Activated CD4-positive, alpha-beta T cell treated with anti-CD3 and anti-CD28 coated beads, Interleukin-2, amount 10 ng/mL, durations not matched to agents 24 days and 14 days (primary cell): Measurements from ENCODE around the gene EAPP. TPM values are rescaled to one million over a fixed set of nuclear protein-coding genes. Genes with fewer than 3 reads are reported as not detected.
"Not testable (repeated sequence)": the region's sequence is repeated elsewhere in the genome, so short reads cannot be mapped to it uniquely, and the experiment has no call there.

Source experiments
- DNase-seq: peaks from one replicate; pipeline ENCODE4 v3.0.0; 2022
- H3K27ac Mint-ChIP-seq: one replicate; pipeline ENCODE4 v1.8.0; 2022; ENCODE audit warnings: mild to moderate bottlenecking, mixed read lengths
- H3K27me3 Mint-ChIP-seq: one replicate; pipeline ENCODE4 v1.8.0; 2022; ENCODE audit warnings: mixed read lengths
- H3K36me3 Mint-ChIP-seq: one replicate; pipeline ENCODE4 v1.8.0; 2022; ENCODE audit warnings: low read depth, mild to moderate bottlenecking, mixed read lengths
- H3K4me1 Mint-ChIP-seq: one replicate; pipeline ENCODE4 v1.8.0; 2021; ENCODE audit warnings: mixed read lengths
- H3K4me3 Mint-ChIP-seq: one replicate; pipeline ENCODE4 v1.8.0; 2022; ENCODE audit warnings: mild to moderate bottlenecking, moderate library complexity, mixed read lengths
- H3K9me3 Mint-ChIP-seq: one replicate; pipeline ENCODE4 v1.8.0; 2021; ENCODE audit warnings: mixed read lengths
- intact Hi-C: fragments of 100-400 bp; cut with micrococcal nuclease; formaldehyde crosslinking; loops from one replicate; pipeline ENCODE4 v1.15.1; 2023
- total RNA-seq: library from RNA; stranded (reverse); gene quantifications from 2 replicates; pipeline ENCODE4 v1.2.3, GENCODE V29; 2022

The EAPP gene
- total RNA-seq, 1 donor from 2014 or later: 33.7 TPM

- H3K4me3 Mint-ChIP-seq, H3K27me3 Mint-ChIP-seq, intact Hi-C loops, H3K4me1 Mint-ChIP-seq, H3K27ac Mint-ChIP-seq, H3K9me3 Mint-ChIP-seq, DNase-seq: not testable (repeated sequence)
- H3K36me3 Mint-ChIP-seq: peaks cover 64% of the 10 kb centered on the region
Observed at GRCh38 chr14:34521071-34521470, 18.4 kb downstream of the EAPP start.

GRCh38 chr14:34520304-34520970 is 19.1 kb downstream of the EAPP start:
- Mint-ChIP-seq H3K27ac (peak overlapping the region; percentile 57), H3K36me3 (peaks cover 69% of the 10 kb centered on the region)
- H3K9me3 Mint-ChIP-seq, H3K4me1 Mint-ChIP-seq, DNase-seq, intact Hi-C loops, H3K27me3 Mint-ChIP-seq, H3K4me3 Mint-ChIP-seq: not testable (repeated sequence)

GRCh38 chr14:34507884-34508283 is 31.6 kb downstream of the EAPP start:
- H3K27ac Mint-ChIP-seq: no peak overlapping the region
- H3K27me3 Mint-ChIP-seq: no peaks in the 10 kb centered on the region
- intact Hi-C loops: no loop called here
- no peaks in the 10 kb centered on the region for H3K4me1 Mint-ChIP-seq
- H3K36me3 Mint-ChIP-seq: no peaks in the 10 kb centered on the region
- H3K9me3 Mint-ChIP-seq: no peaks in the 10 kb centered on the region
- no peak for DNase-seq
- no peak overlapping the region for H3K4me3 Mint-ChIP-seq

GRCh38 chr14:34507459-34507858 is 32.0 kb downstream of the EAPP start:
- Mint-ChIP-seq H3K36me3 (no peaks in the 10 kb centered on the region), H3K27me3 (no peaks in the 10 kb centered on the region), H3K4me1 (no peaks in the 10 kb centered on the region), H3K27ac (no peak overlapping the region), H3K9me3 (no peaks in the 10 kb centered on the region), H3K4me3 (no peak overlapping the region)
- intact Hi-C loops: no loop called here
- no peak for DNase-seq

GRCh38 chr14:34505124-34505491 is 34.4 kb downstream of the EAPP start:
- H3K27me3 Mint-ChIP-seq, H3K9me3 Mint-ChIP-seq, H3K27ac Mint-ChIP-seq, intact Hi-C loops, H3K36me3 Mint-ChIP-seq, H3K4me1 Mint-ChIP-seq, H3K4me3 Mint-ChIP-seq, DNase-seq: not testable (repeated sequence)

- H3K4me1 Mint-ChIP-seq, H3K36me3 Mint-ChIP-seq, H3K4me3 Mint-ChIP-seq, H3K9me3 Mint-ChIP-seq, DNase-seq, H3K27ac Mint-ChIP-seq, intact Hi-C loops, H3K27me3 Mint-ChIP-seq: not testable (repeated sequence)
Observed at GRCh38 chr14:34504027-34504426, 35.5 kb downstream of the EAPP start.

- intact Hi-C loops: no loop called here
- no peaks in the 10 kb centered on the region for H3K9me3 Mint-ChIP-seq
- H3K4me1 Mint-ChIP-seq: no peaks in the 10 kb centered on the region
- no peaks in the 10 kb centered on the region for H3K36me3 Mint-ChIP-seq
- H3K27ac Mint-ChIP-seq: no peak overlapping the region
- peaks cover 1% of the 10 kb centered on the region for H3K27me3 Mint-ChIP-seq
- DNase-seq: no peak
- no peak overlapping the region for H3K4me3 Mint-ChIP-seq
Observed at GRCh38 chr14:34502545-34503225, 36.8 kb downstream of the EAPP start.

- intact Hi-C loops: no loop called here
- Mint-ChIP-seq H3K27ac (no peak overlapping the region), H3K4me1 (no peaks in the 10 kb centered on the region)
Observed at GRCh38 chr14:34502001-34502400, 37.5 kb downstream of the EAPP start.

GRCh38 chr14:34501004-34501580 is 38.4 kb downstream of the EAPP start:
- no peaks in the 10 kb centered on the region for H3K4me1 Mint-ChIP-seq
- no peaks in the 10 kb centered on the region for H3K36me3 Mint-ChIP-seq
- H3K27me3 Mint-ChIP-seq: peaks cover 1% of the 10 kb centered on the region
- no peak overlapping the region for H3K27ac Mint-ChIP-seq
- no peaks in the 10 kb centered on the region for H3K9me3 Mint-ChIP-seq
- no peak for DNase-seq
- no peak overlapping the region for H3K4me3 Mint-ChIP-seq
- intact Hi-C loops: no loop called here

More at GRCh38 chr14:34502001-34502400, 37.5 kb downstream of the EAPP start:
- DNase-seq: no peak
- H3K9me3 Mint-ChIP-seq: no peaks in the 10 kb centered on the region
- peaks cover 1% of the 10 kb centered on the region for H3K27me3 Mint-ChIP-seq
- H3K4me3 Mint-ChIP-seq: no peak overlapping the region
- H3K36me3 Mint-ChIP-seq: no peaks in the 10 kb centered on the region

- Mint-ChIP-seq H3K9me3 (no peaks in the 10 kb centered on the region), H3K27ac (no peak overlapping the region), H3K4me1 (no peaks in the 10 kb centered on the region), H3K36me3 (no peaks in the 10 kb centered on the region), H3K27me3 (peaks cover 1% of the 10 kb centered on the region), H3K4me3 (no peak overlapping the region)
- peak; percentile 69 for DNase-seq
- intact Hi-C loops: loop anchor here (1.0 kb wide), 1 partner anchor 168 kb away; no protein-coding TSS in a partner anchor
Observed at GRCh38 chr14:34498684-34499412, 40.7 kb downstream of the EAPP start.

- no peak overlapping the region for H3K27ac Mint-ChIP-seq
- DNase-seq: no peak
- H3K9me3 Mint-ChIP-seq: no peaks in the 10 kb centered on the region
- H3K36me3 Mint-ChIP-seq: no peaks in the 10 kb centered on the region
- peaks cover 1% of the 10 kb centered on the region for H3K27me3 Mint-ChIP-seq
- intact Hi-C loops: no loop called here
- H3K4me1 Mint-ChIP-seq: no peaks in the 10 kb centered on the region
- no peak overlapping the region for H3K4me3 Mint-ChIP-seq
Observed at GRCh38 chr14:34496679-34497513, 42.6 kb downstream of the EAPP start.

GRCh38 chr14:34496007-34496678 is 43.4 kb downstream of the EAPP start:
- Mint-ChIP-seq H3K27me3 (peaks cover 1% of the 10 kb centered on the region), H3K27ac (no peak overlapping the region), H3K4me3 (no peak overlapping the region), H3K9me3 (no peaks in the 10 kb centered on the region), H3K4me1 (no peaks in the 10 kb centered on the region), H3K36me3 (no peaks in the 10 kb centered on the region)
- DNase-seq: no peak
- intact Hi-C loops: no loop called here

GRCh38 chr14:34489324-34489723 is 50.2 kb downstream of the EAPP start:
- DNase-seq: no peak

More at GRCh38 chr14:34489324-34489723, 50.2 kb downstream of the EAPP start:
- H3K27me3 Mint-ChIP-seq: no peaks in the 10 kb centered on the region
- no peaks in the 10 kb centered on the region for H3K36me3 Mint-ChIP-seq
- no peak overlapping the region for H3K27ac Mint-ChIP-seq
- intact Hi-C loops: no loop called here
- H3K9me3 Mint-ChIP-seq: peaks cover 3% of the 10 kb centered on the region
- no peak overlapping the region for H3K4me3 Mint-ChIP-seq
- no peaks in the 10 kb centered on the region for H3K4me1 Mint-ChIP-seq
